Kidney tubule cell (primary cell): ENCODE measurements around the gene NT5E.

ENCODE experiments used
- DNase-seq: peaks from one replicate; pipeline ENCODE4 v3.0.0-alpha.2; 2018; ENCODE audit warnings: low spot score

The NT5E gene

DNA sequence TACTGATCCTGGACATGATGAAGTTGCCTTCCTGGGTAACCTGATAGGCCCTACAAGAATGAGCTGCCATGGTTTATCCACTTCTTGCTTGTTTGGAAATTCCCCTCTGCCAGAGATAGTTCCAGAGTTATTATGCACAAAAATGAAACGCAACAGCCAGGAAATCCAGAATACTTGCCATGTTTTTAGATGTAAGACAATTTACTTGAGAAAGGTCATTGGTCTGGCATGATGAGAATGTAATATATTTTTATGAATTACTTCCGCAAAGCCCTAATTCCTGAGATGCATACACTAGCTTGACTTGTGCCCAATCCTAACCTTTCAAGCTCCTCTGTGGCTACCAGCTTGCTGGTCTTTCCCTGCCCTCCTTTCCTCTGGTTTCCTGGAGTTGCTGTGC lies 27.9 kb upstream of the NT5E start:
- peak; percentile 64 for DNase-seq

DNA sequence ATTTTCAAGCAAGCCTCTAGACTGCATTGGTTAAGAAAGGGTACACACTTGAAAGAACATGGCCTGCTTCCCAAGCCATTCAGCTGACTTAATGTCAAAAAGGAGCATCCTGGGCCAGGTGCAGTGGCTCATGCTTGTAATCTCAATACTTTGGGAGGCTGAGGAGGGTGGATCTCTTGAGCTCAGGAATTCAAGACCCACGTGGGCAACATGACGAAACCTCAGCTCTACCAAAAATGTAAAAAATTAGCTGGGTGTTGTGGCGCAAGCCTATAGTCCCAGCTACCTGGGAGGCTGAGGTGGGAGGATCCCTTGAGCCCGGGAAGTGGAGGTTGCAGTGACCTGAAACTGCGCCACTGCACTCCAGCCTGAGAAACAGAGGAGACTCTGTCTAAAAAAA lies 26.9 kb upstream of the NT5E start:
- no peak for DNase-seq

- no peak for DNase-seq
Observed at GRCh38 chr6:85424981-85425380, 24.9 kb upstream of the NT5E start.

GRCh38 chr6:85425997-85426396 lies 23.9 kb upstream of the NT5E start:
- no peak for DNase-seq

DNA sequence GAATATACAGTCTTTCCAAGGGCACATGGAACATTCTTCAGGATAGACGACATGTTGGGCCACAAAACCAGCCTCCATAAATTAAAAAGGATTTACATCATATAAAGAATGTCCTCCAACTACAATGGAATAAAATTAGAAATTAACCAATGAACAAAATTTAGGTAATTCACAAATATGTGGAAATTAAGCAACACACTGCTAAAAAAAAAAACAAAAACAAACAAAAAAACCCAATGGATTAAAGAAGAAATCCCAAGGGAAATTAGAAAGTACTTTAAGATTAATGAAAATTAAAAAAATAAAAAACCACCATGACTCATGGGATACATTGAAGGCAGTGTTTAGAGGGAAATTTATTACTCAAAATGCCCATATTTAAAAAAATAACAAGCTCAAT lies 21.4 kb upstream of the NT5E start:
- no peak for DNase-seq

GRCh38 chr6:85429346-85429745 lies 20.5 kb upstream of the NT5E start:
- no peak for DNase-seq

GRCh38 chr6:85431271-85431670 lies 18.6 kb upstream of the NT5E start:
- DNase-seq: no peak

- no peak for DNase-seq
Observed at GRCh38 chr6:85432554-85432953, 17.3 kb upstream of the NT5E start.

GRCh38 chr6:85435851-85436250 lies 14.0 kb upstream of the NT5E start:
- no peak for DNase-seq

GRCh38 chr6:85436411-85436810 lies 13.5 kb upstream of the NT5E start:
- no peak for DNase-seq

DNA sequence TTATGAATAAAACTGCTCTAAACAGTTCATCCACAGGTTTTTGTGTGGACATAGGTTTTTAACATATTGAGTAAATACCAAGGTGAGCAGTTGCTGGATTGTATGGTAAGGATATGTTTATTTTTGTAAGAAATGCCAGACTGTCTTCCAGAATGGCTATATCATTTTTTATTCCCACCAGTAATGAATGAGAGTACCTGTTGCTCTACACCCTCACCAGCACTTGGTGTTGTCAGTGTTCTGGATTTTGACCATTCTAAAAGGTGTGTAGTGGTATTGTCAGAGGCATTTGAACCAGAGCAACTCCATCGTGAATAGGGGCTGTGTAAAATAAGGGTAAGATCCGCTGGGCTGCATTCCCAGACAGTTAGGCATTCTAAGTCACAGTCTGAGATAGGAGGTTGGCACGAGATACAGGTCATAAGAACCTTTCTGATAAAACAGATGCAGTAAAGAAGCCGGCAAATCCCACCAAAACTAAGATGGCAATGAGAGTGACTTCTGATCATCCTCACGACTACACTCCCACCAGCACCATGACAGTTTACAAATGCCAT lies 12.9 kb upstream of the NT5E start:
- no peak for DNase-seq

GRCh38 chr6:85443349-85444117 lies 6.3 kb upstream of the NT5E start:
- DNase-seq: no peak

- peak; percentile 83 for DNase-seq
Observed at GRCh38 chr6:85449388-85449817, 480 bp upstream of the NT5E start.

- DNase-seq: no peak
Observed at GRCh38 chr6:85451565-85452306, 1.9 kb downstream of the NT5E start.

GRCh38 chr6:85452441-85452881 lies 2.6 kb downstream of the NT5E start:
- no peak for DNase-seq

- DNase-seq: no peak
Observed at GRCh38 chr6:85453052-85453451, 3.2 kb downstream of the NT5E start.

DNA sequence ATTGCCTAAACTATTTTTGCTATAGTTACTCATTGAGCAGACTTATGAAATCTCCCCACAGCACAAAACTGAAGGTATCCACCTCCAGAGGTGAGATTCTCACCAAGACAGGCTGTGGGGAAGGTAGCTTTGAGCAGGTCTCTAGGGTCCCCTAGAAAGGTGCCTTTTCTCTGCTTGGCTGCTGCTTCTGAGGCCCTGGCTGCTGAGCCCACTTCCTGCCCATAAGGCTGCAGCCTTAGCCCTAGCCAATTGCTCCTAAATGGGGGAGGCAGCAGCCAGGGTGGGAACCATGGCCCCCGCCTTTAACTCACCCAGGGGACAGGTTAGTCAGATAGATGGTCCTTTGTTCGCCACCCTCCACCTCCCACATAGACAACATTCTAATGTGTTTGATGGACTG lies 3.6 kb downstream of the NT5E start:
- no peak for DNase-seq

DNA sequence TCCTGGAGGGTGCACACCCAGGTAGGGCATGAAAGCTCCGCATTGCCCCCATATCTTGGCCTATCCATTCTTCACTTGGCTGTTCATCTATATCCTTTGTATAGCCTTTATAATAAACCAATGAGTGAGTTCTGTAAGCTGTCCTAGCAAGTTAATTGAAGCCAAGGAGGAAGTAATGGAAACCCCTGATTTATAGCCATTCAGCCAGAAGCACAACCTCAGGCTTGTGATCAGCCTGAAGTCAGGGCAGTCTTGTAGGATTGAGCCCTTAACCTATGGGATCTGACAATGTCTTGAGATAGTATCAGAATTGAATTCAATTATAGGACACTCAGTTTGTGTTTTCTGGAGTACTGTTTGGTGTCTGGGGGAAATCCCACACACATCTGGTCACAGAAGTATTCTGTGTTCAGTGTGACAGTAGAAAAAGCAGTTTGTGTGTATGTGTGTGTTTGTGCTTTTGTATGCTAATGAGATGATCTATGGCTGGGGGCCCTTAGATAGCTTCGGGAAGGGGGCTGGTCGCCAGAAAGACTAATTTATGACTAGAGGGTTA lies 5.7 kb downstream of the NT5E start:
- no peak for DNase-seq

DNA sequence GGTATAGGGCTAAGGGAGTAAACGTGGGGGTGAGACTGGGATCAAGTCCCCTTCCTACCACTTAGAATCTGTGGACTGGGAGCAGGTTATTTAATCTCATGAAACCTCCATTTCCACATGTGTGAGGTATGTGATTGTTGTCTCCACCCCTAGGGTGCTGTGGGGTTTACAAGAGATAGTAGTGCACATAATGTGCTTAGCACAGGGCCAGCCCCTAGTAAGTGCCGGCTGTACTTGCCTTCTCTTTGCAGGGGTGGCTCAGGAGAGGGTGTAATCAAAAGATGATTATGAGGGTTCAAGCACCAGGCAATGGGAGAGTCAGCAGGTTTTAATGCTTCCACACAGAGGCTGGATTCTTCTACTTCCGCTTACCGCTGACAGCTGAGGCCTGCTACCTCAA lies 6.9 kb downstream of the NT5E start:
- DNase-seq: no peak

DNA sequence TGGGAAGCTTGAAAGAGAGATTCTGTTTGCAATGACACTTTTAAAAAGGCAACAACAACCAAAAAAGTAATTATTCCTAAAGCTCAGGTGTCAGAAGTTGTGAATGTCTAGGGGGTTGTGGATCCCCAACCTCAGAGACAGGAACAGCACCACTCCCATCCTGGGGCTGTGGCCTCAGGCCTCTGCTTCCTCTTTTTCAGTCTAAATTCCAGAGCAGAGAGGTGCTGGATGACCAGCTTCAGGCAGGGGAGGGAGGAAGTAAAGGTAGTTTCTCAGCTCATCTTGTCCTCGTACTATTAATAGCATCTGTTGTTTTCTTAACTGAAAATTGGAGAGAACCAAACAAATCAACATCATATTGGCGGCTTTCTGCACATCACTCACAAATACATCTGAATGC lies 8.3 kb downstream of the NT5E start:
- peak; percentile 57 for DNase-seq

- DNase-seq: peak; percentile 64
Observed at GRCh38 chr6:85458782-85459181, 8.9 kb downstream of the NT5E start.

DNA sequence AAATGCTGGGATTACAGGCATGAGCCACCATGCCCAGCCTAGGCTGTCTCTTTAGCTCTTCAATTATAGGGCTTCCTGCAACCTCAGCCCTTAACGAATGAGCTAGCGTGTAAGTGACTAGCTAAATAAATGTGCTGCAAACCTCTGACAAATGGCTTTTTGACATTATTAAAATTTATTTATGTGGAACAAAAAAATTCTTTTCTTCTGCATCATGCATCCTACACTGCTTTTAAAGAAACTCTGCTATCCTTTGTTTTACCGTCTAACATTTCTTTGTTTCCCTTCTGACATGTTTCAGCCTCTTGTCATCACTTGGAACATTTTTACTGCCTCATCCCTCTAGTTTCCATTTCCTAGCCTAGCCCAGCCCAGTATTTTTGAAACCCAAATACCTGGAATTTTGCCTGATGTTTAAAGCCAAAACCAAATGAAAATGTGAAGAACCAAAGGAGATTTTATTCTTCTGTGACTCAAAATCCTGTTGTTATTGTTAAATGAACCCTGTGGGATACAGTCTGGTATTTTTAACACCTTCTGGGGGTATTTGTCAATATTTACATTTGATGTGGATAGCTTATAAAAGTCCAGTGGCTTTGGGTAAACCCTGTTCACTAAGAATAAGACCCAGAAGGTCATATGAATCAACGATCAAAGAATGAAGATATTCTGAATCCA lies 9.5 kb downstream of the NT5E start:
- peak; percentile 61 for DNase-seq
